ENCODE results near the gene LRRK1.

The LRRK1 gene

GRCh38 chr15:100987143-100987542 lies 68.0 kb downstream of the LRRK1 start:
- peaks cover 4% of the 10 kb centered on the region for H3K9me3 Mint-ChIP-seq
- no peaks in the 10 kb centered on the region for H3K36me3 Mint-ChIP-seq (ENCODE audit: low read depth)
- peak overlapping the region; percentile 24 to 74 (median 64) for H3K27ac Mint-ChIP-seq
- no peak overlapping the region for H3K4me3 Mint-ChIP-seq
- peaks cover 12% of the 10 kb centered on the region for H3K27me3 Mint-ChIP-seq (ENCODE audit: low read depth)
- peaks cover 5% of the 10 kb centered on the region for H3K4me1 Mint-ChIP-seq
- no peak for TF ChIP-seq CTCF (IDR thresholded peaks at IDR 0.05; ENCODE audit: unreplicated experiment in 3 of 3)

- Mint-ChIP-seq H3K9me3 (peaks cover 4% of the 10 kb centered on the region), H3K4me1 (peaks cover 5% of the 10 kb centered on the region), H3K4me3 (no peak overlapping the region), H3K36me3 (ENCODE audit: low read depth) (no peaks in the 10 kb centered on the region), H3K27me3 (ENCODE audit: low read depth) (peaks cover 4% of the 10 kb centered on the region), H3K27ac (no peak overlapping the region)
- TF ChIP-seq CTCF (IDR thresholded peaks at IDR 0.05; ENCODE audit: unreplicated experiment in 3 of 3), result no peak
These were observed 69.1 kb downstream of the LRRK1 start for GRCh38 chr15:100988297-100988696.

- no peak overlapping the region for H3K27ac Mint-ChIP-seq
- peaks cover 5% of the 10 kb centered on the region for H3K4me1 Mint-ChIP-seq
- peaks cover 4% of the 10 kb centered on the region for H3K9me3 Mint-ChIP-seq
- no peak overlapping the region for H3K4me3 Mint-ChIP-seq
- TF ChIP-seq CTCF (IDR thresholded peaks at IDR 0.05; ENCODE audit: unreplicated experiment in 3 of 3), result no peak
- H3K36me3 Mint-ChIP-seq (ENCODE audit: low read depth), result no peaks in the 10 kb centered on the region
- H3K27me3 Mint-ChIP-seq (ENCODE audit: low read depth), result peaks cover 4% of the 10 kb centered on the region
These were observed 69.7 kb downstream of the LRRK1 start for GRCh38 chr15:100988857-100989256.

GRCh38 chr15:100994597-100995446 lies 75.7 kb downstream of the LRRK1 start:
- Mint-ChIP-seq H3K4me1 (no peaks in the 10 kb centered on the region), H3K9me3 (no peaks in the 10 kb centered on the region), H3K27me3 (ENCODE audit: low read depth) (peaks cover 16% of the 10 kb centered on the region), H3K36me3 (ENCODE audit: low read depth) (no peaks in the 10 kb centered on the region), H3K4me3 (no peak overlapping the region), H3K27ac (no peak overlapping the region)
- TF ChIP-seq CTCF (IDR thresholded peaks at IDR 0.05; ENCODE audit: unreplicated experiment in 3 of 3), result no peak

- Mint-ChIP-seq H3K27me3 (ENCODE audit: low read depth) (peaks cover 17% of the 10 kb centered on the region), H3K36me3 (ENCODE audit: low read depth) (no peaks in the 10 kb centered on the region), H3K27ac (peak overlapping the region in 1 of 3 experiments; percentile 7), H3K4me3 (no peak overlapping the region), H3K4me1 (no peaks in the 10 kb centered on the region), H3K9me3 (no peaks in the 10 kb centered on the region)
- TF ChIP-seq CTCF (IDR thresholded peaks at IDR 0.05; ENCODE audit: unreplicated experiment in 3 of 3), result no peak
These were observed 76.6 kb downstream of the LRRK1 start for GRCh38 chr15:100995471-100996430.
